K562 (cell line): Measurements from ENCODE around the gene VEGFB. TPM values are rescaled to one million over a fixed set of nuclear protein-coding genes. Genes with fewer than 3 reads are reported as not detected.

Experiments used
- CGGBP1 ChIP-seq: fragments of 250-450 bp; sonication (Bioruptor Pico); IDR thresholded peaks from 2 replicates; pipeline ENCODE4 v1.9.0; 2021; ENCODE audit warnings: mild to moderate bottlenecking
- CLOCK ChIP-seq: fragments of 250-450 bp; sonication (Bioruptor Pico); IDR thresholded peaks from 2 replicates; pipeline ENCODE4 v1.4.0; 2020; ENCODE audit warnings: mild to moderate bottlenecking, moderate library complexity, borderline replicate concordance
- CXXC5 ChIP-seq: fragments of 250-450 bp; sonication (Bioruptor Pico); IDR thresholded peaks from 2 replicates; pipeline ENCODE4 v1.8.0; 2022; ENCODE audit warnings: inconsistent platforms, mild to moderate bottlenecking, moderate library complexity
- ESRRA ChIP-seq: fragments of 450-650 bp; IDR thresholded peaks from 2 replicates; pipeline ENCODE4 v1.6.1; 2014; ENCODE audit warnings: low read depth, mild to moderate bottlenecking, moderate library complexity, borderline replicate concordance
- GABPA ChIP-seq: fragments of 200-800 bp; sonication (Bioruptor generic); conservative IDR thresholded peaks from 2 replicates; pipeline ENCODE4 v1.6.1; 2016; ENCODE audit warnings: low read depth, missing genetic modification characterization, missing compliant biosample characterization
- GABPB2 ChIP-seq: fragments of 250-450 bp; sonication (Bioruptor Pico); conservative IDR thresholded peaks from 2 replicates; pipeline ENCODE4 v1.5.1; 2021; ENCODE audit warnings: mild to moderate bottlenecking
- HIVEP1 ChIP-seq: fragments of 250-450 bp; sonication (Bioruptor Pico); IDR thresholded peaks from 2 replicates; pipeline ENCODE4 v1.4.0; 2020; ENCODE audit warnings: mild to moderate bottlenecking
- MAX ChIP-seq: sonication (generic); formaldehyde crosslinking; IDR thresholded peaks from 2 replicates; pipeline ENCODE4 v1.9.0; 2022; ENCODE audit warnings: mild to moderate bottlenecking, missing genetic modification reagents
- MEIS2 ChIP-seq: fragments of 450-650 bp; IDR thresholded peaks from 2 replicates; pipeline ENCODE4 v1.6.1; 2014; ENCODE audit warnings: mild to moderate bottlenecking; ENCODE audit not compliant: partially characterized antibody
- MTA3 ChIP-seq: fragments of 450-650 bp; formaldehyde crosslinking; IDR thresholded peaks from 2 replicates; pipeline ENCODE4 v1.6.1; 2017; ENCODE audit warnings: mild to moderate bottlenecking, borderline replicate concordance
- NFIX ChIP-seq: fragments of 250-450 bp; sonication (Bioruptor Pico); IDR thresholded peaks from 2 replicates; pipeline ENCODE4 v1.4.0; 2020; ENCODE audit warnings: low read depth, mild to moderate bottlenecking, moderate library complexity
- POLR2AphosphoS2 ChIP-seq: IDR thresholded peaks from 2 replicates; pipeline ENCODE4 v1.6.1; 2012; ENCODE audit warnings: low read length, improper control_type of control experiment
- RCOR1 ChIP-seq, 2 experiments: IDR thresholded peaks; 2 replicates each; pipeline ENCODE4 v1.6.1; 2012; ENCODE audit warnings: low read depth in 2 of 2, low read length in 2 of 2, borderline replicate concordance in 1 of 2, improper control_type of control experiment in 1 of 2
- SAP30 ChIP-seq: fragments of 200-600 bp; sonication (generic); IDR thresholded peaks from 2 replicates; pipeline ENCODE4 v1.6.1; 2012; ENCODE audit warnings: borderline replicate concordance, low read depth, mild to moderate bottlenecking, moderate library complexity, low read length, control low read depth, inconsistent platforms; ENCODE audit not compliant: insufficient read depth, poor library complexity, severe bottlenecking
- SMAD2 ChIP-seq: fragments of 150-350 bp; IDR thresholded peaks from 2 replicates; pipeline ENCODE4 v1.6.1; 2014; ENCODE audit warnings: low read depth, mild to moderate bottlenecking, low read length
- SUPT5H ChIP-seq: fragments of 450-650 bp; IDR thresholded peaks from 2 replicates; pipeline ENCODE4 v1.6.1; 2016
- THRB ChIP-seq: fragments of 450-650 bp; formaldehyde crosslinking; conservative IDR thresholded peaks from 2 replicates; pipeline ENCODE4 v1.4.0; 2022; ENCODE audit warnings: mild to moderate bottlenecking, missing genetic modification characterization
- WHSC1 ChIP-seq: IDR thresholded peaks from one replicate; pipeline ENCODE4 v1.6.1; 2012; ENCODE audit warnings: low read length, control low read depth, inconsistent platforms
- ZBTB17 ChIP-seq: fragments of 450-650 bp; formaldehyde crosslinking; IDR thresholded peaks from 2 replicates; pipeline ENCODE4 v1.4.0; 2020; ENCODE audit warnings: mild to moderate bottlenecking
- ZBTB7A ChIP-seq: IDR thresholded peaks from 2 replicates; pipeline ENCODE4 v1.6.1; 2011; ENCODE audit warnings: low read depth, mild to moderate bottlenecking, low read length, moderate library complexity, borderline replicate concordance; ENCODE audit not compliant: control insufficient read depth
- ZFX ChIP-seq: sonication (generic); formaldehyde crosslinking; IDR thresholded peaks from 2 replicates; pipeline ENCODE4 v1.8.0; 2022; ENCODE audit warnings: mild to moderate bottlenecking, missing genetic modification reagents, moderate library complexity
- ZNF232 ChIP-seq: sonication (generic); formaldehyde crosslinking; IDR thresholded peaks from 2 replicates; pipeline ENCODE4 v1.8.0; 2022; ENCODE audit warnings: mild to moderate bottlenecking, missing genetic modification reagents
- ZNF57 ChIP-seq: fragments of 450-650 bp; formaldehyde crosslinking; IDR thresholded peaks from 2 replicates; pipeline ENCODE4 v1.4.0; 2020; ENCODE audit warnings: mild to moderate bottlenecking, moderate library complexity
- ZNF75A ChIP-seq: fragments of 450-650 bp; formaldehyde crosslinking; IDR thresholded peaks from 2 replicates; pipeline ENCODE4 v1.4.0; 2020; ENCODE audit warnings: mild to moderate bottlenecking
- ZNF778 ChIP-seq: fragments of 450-650 bp; formaldehyde crosslinking; IDR thresholded peaks from 2 replicates; pipeline ENCODE4 v1.4.0; 2020; ENCODE audit warnings: mild to moderate bottlenecking, moderate library complexity
- polyA plus RNA-seq, 8 experiments: library from polyadenylated mRNA; depleted of rRNA in 4 of 8; stranded (reverse) in 5 of 8; unstranded in 3 of 8; fragments of >200 nt; fragmentation: Nextera tagmentation in 2 of 8; fragmentation: Illumina TruSeq in 1 of 8; extraction: Ambion mirVana in 2 of 8; extraction: Trizol in 1 of 8; gene quantifications; 2 replicates each; pipeline versions ENCODE4 v1.2.1 to v1.2.3, GENCODE V29; 2011 to 2014; ENCODE audit warnings: inconsistent platforms in 1 of 8, missing spikeins in 1 of 8
- total RNA-seq, 7 experiments: library from RNA; depleted of rRNA in 6 of 7; stranded (reverse); fragments of >200 nt in 6 of 7; fragmentation: Illumina TruSeq in 2 of 7; extraction: Trizol in 2 of 7; gene quantifications; 2 replicates each; pipeline versions ENCODE4 v1.2.1 to v1.2.3, GENCODE V29; 2011 to 2021; ENCODE audit warnings: low replicate concordance in 1 of 7

VEGFB gene
- total and polyA plus RNA-seq, 9 of the 15 experiments (the other 6 are each of a cell fraction or from before 2014, with no cell fraction given), result 11.0 to 83.4 (median 25.7) TPM

- peak; percentile 12; the same call in 1 of the 2 replicates for TF ChIP-seq THRB (CRISPR knock-in tag)
- 0 out of 2 replicates have a peak, but pooled peaks have one; percentile 49 for TF ChIP-seq CLOCK (CRISPR knock-in tag)
- TF ChIP-seq GABPB2 (CRISPR knock-in tag), result peak; percentile 78; the same call in 1 of the 2 replicates
- no peak for TF ChIP-seq MEIS2
- TF ChIP-seq CGGBP1, result 0 out of 2 replicates have a peak, but pooled peaks have one; percentile 57
- peak; percentile 92 for TF ChIP-seq MAX (CRISPR knock-in tag)
- TF ChIP-seq HIVEP1 (CRISPR knock-in tag), result peak; percentile 88; the same call in 1 of the 2 replicates
- no peak for TF ChIP-seq ZNF75A (CRISPR knock-in tag)
- no peak for TF ChIP-seq SMAD2
- no peak for TF ChIP-seq ZNF778 (CRISPR knock-in tag)
- TF ChIP-seq SAP30, result peak; percentile 78
- no peak; the same call in none of the 2 replicates for TF ChIP-seq MTA3
- TF ChIP-seq ESRRA, result peak; percentile 58; the same call in 1 of the 2 replicates
- TF ChIP-seq CXXC5 (CRISPR knock-in tag), result peak; percentile 59
- TF ChIP-seq ZBTB17 (CRISPR knock-in tag), result 0 out of 2 replicates have a peak, but pooled peaks have one; percentile 39
- TF ChIP-seq SUPT5H, result peak; percentile 97
- TF ChIP-seq ZBTB7A, result peak; percentile 85; the same call in 1 of the 2 replicates
- TF ChIP-seq ZNF232 (CRISPR knock-in tag), result no peak
- no peak for TF ChIP-seq WHSC1
- peak; percentile 51; the same call in 1 of the 2 replicates for TF ChIP-seq POLR2AphosphoS2
- TF ChIP-seq GABPA (tag), result peak; percentile 74
- 0 out of 2 replicates have a peak, but pooled peaks have one; percentile 55 for TF ChIP-seq ZNF57 (CRISPR knock-in tag)
- no peak; a peak in 1 of 4 replicates for TF ChIP-seq RCOR1 (IDR thresholded peaks at IDR 0.05; ENCODE audit: borderline replicate concordance in 1 of 2, low read depth in 2 of 2, low read length in 2 of 2)
- TF ChIP-seq NFIX, result no peak
- peak; percentile 99 for TF ChIP-seq ZFX (CRISPR knock-in tag)
Observed at GRCh38 chr11:64185175-64185692, 49.1 kb upstream of the VEGFB start (continued).
